CD4-positive, alpha-beta T cell treated with Interleukin-17A for 1 hour (primary cell): ENCODE results near the gene MST1R.
"Not testable (repeated sequence)": the region's sequence is repeated elsewhere in the genome, so short reads cannot be mapped to it uniquely, and the experiment has no call there.

Source experiments
- DNase-seq: peaks from one replicate; pipeline ENCODE4 v3.0.0-alpha.2; 2020

Gene MST1R

DNA sequence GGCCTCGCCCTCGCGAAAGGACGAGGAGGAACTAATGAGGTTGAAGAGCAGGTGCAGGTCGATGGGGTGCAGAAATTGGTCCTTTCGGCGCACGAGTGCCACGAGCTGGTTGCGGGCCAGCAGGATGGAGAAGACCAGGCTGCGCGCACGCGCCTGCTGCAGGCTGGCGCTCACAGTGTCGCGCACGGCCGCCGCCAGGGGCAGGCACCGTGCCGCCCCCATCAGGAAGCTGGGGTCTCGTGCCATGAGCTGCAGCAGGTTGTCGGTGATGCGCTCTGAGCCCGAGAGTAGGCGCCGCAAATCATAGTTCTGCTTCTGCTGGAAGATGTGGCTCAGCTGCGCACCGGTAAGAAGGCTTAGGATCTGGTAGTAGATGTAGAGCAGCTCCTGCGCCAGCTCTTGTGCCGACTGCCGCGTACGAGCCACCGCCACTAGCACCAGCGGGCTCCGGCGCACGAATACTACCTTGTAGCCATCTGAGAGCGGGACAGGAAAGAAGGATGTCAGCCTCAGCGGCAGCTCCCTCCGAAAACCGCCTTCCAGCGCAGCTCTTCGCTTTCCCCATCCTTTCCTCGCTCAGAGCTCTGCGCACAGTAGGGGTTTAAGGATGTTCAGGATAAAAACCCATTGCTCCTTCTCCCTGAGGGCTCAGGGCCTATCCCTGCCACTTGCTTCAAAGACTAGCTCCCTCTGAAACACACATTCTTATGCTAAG lies 6.9 kb upstream of the MST1R start:
- no peak for DNase-seq

DNA sequence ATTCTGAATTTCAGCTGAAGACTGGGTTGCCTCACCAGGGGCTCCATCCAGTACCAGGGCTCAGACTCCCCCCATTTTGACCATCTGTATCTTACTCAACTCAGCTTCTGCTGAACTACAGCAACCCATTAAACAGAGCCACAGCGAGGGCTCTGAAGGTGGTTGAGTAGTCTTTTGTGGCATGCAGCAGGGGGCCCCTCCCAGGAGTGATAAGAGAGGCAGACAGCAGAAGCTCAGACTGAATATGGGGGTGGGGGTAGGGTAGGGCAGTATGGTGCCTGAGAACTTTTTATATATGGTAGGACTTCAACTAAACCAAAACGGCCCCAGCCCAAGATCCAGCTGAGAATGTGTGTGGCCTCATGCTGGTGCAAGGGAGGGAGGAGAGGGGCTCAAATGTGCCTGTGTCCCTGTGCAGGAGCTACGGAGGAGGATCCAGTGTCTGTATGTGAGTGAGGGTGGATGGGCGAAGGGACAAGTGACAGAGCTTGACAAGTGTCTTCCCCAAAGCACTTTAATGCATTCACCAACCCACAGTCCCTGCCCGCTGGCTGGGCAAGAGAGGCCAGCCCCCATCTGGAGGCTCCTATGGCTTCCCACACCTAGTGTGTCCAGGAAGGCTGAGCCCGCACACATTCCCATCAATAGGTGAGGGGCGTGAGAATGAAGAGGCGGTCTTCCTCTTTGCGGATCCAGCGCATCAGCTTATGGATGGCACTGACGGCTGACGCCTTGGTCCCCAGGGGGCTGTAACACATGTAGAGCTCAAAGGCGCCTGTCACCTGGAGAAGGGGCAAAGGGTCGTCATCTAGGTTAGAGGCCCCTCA lies 4.9 kb upstream of the MST1R start:
- DNase-seq = no peak

DNA sequence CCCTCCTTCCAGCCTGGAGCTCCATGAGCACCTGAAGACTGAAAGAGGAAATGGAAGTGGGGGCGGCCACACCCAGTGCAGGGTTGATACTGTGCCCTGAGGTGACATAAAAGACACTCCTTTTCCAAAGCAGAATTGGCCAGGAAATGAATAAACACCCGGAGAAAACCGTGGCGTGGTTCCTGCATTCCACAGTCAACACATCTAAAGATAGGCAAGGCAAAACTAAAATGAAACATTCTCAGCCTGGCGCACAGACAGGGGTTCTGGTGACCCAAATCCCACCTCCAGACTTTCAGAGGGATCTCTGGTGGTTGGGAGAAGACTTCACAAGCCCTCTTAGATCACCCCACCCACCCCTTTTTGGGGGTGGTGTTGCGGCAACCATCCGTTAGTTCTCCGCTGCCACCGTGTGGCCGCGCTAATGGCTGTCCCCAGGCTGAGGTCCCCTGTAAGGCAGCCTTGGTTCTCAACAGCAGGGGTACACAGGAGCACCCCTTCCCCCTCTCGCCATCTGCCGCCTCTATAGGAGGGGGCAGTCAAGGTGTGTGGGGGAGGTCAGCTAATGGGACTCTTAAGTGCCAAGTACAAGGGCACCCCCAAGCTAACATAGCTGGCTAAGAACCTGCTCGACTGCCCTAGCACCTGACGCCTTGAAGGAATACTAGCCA lies 2.5 kb upstream of the MST1R start:
- DNase-seq = peak; percentile 57

DNA sequence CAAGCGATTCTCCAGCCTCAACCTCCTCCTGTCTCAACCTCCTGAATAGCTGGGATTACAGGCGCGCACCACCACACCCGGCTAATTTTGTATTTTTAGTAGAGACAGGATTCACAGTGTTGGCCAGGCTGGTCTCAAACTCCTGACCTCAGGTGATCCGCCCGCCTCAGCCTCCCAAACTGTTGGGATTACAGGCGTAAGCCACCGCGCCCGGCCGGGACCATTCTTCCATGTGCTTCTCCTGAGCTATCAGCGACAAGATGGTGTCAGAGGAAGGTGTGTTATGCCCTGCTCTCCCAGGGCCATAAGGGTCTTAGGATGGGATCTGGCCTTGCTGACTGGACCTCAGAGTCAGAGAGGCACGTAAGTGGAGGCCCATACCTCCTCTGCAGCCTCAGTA lies 775 bp upstream of the MST1R start:
- DNase-seq = not testable (repeated sequence)

DNA sequence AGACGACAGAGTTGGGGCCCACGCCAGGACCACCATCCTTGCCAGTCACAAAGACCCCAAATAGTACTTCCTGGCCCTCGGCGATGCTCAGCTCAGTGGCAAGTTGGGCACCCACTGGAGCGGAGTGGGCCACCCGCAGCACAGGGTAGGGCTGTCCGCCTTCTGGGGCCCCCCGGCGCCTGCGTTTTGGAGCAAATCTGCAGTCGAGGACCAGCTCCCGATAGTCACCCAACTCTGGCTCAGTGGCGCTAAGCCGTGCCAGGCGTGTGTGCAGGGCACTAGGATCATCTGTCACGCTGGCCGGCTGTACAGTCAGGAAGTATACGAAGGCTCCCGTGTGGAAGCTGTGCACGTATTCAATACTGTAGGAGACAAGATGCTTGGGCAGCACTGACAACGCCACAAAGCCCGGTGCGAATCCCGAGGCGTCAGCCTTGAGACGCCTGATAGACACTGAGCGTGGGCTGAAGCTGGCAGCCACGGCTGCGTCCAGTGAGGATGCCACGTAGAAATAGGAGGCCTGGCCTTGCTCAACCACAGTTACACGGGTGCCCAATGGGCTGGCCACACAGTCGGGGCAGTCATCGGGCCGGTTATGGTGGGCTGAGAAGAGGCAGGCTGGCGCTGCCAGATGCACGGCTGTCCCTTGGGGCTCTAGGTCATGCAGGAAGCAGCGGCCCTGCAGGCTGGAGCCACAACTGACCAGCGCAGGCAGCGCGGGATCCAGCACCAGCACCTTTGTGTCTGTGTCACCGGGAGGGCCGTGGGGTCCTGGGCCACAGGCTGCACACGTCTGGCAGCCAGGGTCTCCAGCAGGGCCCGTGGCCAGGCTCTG lies 945 bp downstream of the MST1R start:
- DNase-seq = no peak

DNA sequence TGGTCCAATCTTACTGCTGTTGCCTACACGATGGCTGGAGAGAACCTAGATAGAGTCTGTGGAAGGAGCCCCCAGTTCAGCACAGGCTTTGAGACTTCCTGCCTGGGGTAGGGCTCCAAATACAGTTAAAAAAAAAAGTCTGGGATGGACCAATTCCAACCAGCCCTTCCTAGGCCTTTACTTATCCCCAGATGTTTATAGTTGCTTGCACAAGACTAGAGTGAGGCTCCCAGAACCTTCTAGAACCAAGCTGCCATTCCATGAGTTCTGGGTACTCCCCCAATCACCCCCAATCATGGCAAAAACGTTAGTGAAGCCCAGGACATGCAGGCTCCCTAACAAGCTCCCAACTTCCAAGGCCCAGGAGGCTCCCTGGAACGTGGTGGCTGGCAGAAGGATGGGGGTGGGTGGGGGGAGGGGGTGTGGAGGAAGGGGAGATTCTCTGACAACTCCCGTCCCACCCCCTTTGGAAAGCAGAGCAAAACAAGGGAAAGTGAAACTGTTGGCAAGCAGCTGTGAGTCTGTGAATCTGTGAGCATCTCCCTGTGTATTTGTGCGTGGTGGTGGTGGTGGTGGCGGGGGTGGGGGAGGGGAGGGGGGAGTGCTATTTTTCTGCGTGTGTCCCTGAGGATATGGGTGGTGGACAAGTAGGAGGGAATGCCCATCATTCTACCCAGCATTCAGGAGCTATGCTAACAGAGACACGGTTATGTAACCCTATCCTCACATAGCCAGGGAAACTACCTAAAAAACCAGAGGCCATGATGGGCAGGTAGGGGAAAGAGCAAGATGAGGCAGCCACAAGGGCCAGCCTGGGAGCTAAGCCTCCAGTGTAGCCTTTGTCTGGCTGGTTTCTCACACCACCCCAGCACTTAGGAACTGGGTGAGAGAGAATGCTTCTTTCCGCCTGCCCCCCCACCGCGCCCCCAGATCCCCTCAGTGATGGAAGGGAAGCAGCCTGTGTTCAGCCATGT lies 2.0 kb downstream of the MST1R start:
- DNase-seq = no peak

DNA sequence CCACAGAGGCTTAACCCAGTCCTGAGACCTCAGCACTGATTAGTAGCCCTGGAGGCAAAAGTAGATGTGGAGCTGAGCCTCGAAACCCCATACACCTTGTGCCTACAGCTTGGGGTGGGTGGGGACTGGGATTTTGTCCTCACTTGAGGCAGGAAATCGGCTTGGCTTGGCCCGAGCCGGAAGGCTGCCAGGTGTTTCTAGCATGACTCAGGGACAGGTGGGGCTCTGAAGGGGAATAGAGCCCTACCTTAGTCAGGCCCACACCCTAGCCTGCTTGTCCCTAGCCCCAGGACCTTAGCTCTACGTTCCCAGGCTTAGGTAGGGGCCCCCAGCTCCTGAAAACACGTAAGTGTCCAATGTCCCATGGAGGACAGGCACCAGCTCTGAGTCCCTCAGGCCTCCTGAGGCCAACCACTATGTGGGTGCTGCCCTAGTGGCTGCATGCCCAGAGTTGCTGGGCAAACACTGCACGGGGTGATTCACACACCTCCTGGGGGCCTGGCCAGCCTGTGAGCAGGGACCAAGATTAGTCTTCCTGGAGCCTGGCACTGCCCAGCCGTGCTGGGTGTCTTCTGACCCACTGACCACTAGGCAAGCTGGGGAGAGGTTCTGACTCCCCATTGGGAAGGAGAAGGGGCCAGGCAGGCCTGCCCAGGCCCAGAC lies 3.1 kb downstream of the MST1R start:
- no peak for DNase-seq

DNA sequence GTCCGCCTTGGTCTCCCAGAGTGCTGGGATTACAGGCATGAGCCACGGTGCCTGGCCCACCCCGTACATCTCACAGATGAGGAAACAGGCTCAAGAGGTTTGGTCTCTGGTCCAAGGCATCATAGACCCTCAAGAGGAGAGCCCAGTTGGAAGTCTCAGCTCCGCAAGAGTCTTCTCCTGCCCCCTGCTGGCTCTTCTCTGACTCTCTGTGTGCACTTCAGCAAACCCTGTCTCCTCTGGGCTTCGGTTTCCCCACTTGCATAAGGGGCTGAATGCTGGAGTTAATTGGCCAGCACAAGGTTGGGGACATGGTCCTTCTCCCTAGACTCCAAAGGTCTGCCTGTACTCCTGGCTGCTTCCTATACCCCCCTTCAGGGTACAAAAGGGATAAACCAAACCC lies 3.9 kb downstream of the MST1R start:
- no peak for DNase-seq

DNA sequence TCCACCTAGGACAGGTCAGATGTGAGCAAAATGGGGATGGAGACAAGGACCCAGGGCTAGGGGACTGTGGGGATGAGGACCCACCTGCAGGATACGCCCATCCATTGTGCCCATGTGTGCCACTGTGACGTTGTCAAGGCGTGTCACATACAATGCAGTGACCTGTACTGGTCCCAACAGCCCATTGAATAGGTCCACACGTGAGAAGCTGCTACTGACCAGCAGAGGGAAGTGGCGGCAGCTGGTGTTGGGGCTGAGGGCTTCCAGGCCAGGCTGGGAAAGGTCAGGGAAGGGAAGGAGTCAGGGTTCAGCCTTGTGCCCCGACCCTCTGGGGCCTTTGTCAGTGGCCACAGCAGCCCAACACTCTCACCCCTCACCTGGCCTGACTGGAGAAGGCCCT lies 4.7 kb downstream of the MST1R start:
- no peak for DNase-seq

DNA sequence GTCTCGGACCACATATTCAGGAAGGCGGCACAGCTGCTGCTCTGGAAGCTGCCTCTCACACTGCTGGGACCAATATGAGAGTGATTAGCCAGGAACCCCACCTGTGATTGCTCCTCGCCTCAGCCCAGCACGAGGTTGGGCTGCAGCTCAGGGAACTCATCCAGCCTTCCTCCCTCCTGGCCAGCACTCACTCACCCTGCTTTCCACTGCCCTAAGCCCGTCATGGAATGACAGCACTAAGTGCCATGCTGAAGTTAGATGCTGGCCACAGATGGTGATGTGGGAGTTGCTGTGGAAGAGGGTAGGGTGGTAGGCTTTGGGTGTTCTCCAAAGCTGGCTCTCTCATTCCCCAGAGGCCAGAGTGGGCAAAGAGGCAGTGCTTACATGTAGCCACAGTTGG lies 7.3 kb downstream of the MST1R start:
- no peak for DNase-seq

DNA sequence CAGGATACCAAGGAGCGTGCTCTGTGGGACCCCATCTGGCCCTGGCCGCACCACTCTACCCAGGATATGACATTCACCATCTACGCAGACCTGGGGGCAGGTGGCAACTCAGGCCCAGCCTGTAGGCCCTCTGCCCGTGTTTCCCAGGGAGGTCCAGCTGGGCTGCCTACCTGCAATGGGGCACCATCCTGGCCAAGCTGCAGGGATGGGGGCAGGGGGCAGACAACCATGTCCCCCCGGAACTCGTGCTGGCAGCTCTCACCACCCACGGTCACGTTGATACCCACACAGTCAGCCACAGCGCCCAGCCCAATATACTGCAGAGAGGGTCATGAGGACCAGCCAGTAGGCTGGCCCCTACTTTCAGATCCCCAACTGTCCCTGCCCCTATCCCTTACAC lies 7.9 kb downstream of the MST1R start:
- no peak for DNase-seq

DNA sequence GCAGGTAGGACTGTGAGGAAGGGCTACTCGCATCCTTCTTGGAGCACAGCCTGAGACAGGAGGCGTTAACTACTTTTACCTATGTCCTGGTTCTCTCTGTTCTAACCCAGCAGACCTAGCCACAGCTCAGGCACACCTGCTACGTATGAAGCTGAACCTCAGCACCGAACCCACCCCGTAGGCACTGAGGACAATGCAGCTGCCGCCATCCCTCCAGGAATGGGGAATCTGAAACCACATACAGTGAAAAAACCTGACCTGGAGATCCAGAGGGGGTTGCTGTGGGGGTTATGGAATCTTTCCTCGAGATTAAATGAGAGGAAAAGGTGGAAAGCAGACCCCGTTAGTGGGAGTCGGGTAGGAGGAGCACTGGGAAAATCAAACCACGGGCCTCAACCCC lies 14.4 kb downstream of the MST1R start:
- DNase-seq = no peak

DNA sequence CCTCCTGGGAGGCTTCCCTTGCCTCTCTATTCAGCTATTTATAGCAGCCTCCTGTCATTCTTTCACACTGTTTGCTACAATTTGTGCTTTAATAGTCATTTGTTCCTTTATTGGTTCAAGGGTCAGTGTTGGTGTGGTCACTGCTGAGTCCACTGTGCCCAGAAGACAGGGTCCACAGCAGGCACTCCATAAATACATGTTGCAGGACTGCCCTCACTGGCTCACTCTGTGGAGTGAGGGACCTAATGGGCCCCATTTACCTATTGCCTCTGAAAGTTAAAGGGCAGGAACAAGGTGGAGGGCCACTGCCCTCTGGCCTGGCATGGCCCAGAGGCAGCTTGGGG lies 16.8 kb downstream of the MST1R start:
- no peak for DNase-seq

DNA sequence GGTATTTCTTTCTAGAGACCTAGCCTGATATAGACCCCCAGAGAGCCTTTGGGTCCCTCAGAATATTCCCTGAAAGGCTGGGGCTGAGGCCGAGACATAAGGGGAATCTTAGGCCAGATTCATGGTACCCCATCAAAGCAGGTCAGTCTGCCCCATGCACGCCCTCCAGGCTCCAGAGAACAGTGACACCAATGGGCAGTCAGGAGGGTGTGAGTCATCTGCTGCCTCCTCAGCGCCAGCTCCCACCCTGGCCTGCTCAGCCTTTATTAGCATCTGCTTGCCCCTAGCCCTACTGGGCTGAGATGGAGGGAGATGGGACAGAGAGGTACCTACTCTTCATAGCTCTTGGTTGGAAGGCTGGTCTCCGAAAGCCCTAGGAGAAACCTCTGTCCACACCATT lies 19.7 kb downstream of the MST1R start:
- no peak for DNase-seq

DNA sequence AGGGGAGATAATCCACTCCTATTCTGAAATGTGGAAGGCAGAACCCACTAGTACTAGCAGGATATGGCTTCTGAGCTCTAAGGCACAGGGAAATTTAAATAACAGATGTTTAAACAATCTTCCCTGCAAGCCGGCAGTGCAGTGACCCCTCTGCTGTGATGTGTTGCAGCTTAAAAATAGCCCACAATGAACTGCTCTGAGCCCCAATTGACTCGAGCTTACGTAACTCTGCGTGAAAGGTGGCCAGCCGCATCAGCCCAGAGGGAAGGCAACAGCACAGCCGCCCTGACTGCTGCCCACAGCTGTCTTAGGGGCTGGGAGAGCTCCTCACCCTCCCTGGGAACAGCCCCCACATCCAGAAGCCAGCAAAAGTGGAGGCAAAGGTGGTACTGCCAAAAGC lies 21.5 kb downstream of the MST1R start:
- DNase-seq = no peak

DNA sequence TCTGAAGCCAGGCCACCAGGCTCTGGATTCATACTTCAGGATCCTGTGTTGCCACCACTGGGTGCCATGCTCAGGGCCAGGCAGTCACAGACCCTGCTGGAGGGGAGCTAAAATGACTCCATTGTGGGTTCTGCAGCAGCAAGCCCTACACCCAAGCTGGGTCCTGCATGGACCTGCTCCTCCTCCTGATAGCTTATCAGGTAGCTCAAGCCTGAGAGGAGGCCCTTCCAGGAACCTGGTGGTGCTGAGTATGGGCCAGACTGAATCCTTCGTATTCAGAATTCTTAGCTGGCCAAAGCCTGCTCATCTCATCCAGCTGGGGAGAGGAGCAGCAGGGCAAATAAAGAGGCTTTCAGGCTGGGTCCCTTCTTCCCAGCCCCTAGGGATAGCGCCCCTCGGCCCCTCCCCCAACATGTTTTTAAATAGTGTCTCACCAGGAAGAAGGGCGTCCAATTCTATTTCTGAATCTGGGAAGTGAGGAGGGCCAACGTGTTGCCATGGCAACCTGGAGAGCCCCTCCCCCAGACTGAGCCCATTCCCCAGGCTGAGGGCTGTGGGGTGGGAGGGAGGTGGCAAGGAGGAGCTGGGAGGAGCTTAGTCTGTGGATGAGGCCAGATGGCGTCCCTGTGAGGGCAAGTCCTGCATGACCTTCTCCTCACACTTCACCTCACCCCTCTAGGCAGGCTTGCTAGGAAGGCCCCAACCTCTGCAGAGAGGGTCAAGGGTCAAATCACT lies 22.9 kb downstream of the MST1R start:
- DNase-seq = no peak

DNA sequence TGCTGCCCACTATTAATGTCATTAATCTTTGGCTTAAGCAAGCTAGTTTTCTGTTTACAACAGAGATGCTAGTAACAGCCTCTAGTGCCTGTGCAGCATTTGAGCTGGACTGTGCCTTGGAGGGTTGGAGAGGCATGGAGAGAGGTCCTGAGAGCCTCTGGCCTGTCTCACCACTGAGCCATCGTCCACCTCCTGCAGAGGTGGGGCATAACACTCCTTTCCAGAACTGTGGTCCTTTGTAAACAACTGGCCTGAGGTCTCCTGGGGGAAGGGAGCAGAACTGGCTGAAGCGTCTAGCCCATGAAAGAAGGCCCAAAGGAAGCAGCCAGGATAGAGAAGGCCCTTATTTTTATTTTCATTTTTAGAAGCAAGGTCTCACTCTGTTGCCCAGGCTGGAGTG lies 24.0 kb downstream of the MST1R start:
- no peak for DNase-seq

DNA sequence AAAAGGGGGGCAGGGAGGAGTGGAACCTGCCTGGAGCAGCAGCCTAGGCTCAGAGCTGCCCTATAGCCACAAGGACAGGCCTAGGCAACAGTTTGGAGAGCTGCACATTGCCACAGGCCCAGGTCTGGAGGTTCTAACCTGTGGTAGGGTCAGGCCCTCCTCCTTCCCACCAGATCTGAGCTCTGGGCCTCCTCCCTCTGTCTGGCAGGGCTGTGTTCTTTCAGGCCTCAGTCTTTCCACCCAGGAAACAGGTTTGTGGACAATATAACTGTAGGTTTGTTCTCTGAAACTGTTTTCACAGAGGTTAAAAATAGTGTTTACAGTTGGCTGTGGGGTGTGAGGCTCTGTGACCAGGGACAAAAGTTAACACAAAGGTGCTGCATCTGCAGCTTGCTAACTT lies 25.0 kb downstream of the MST1R start:
- no peak for DNase-seq

DNA sequence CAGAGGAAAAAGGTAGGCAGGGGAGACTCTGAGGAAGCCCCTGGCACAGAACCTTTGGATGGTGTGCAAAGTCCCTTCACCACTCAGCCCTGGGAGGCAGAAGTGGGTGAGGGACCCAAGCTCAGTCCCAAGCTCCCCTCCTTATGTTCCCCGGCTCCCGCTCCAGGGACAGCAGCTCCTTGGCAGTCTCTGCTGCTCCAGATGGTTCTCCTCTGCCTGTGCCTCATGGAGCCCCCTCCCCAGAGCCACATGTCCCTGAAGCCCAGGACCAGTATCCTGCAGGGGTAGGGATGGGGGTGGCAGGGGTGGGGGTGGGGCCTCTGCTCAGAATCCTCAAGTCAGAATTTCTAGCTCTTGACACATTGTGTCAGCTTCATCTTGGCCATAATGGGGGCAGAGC lies 26.0 kb downstream of the MST1R start:
- no peak for DNase-seq

DNA sequence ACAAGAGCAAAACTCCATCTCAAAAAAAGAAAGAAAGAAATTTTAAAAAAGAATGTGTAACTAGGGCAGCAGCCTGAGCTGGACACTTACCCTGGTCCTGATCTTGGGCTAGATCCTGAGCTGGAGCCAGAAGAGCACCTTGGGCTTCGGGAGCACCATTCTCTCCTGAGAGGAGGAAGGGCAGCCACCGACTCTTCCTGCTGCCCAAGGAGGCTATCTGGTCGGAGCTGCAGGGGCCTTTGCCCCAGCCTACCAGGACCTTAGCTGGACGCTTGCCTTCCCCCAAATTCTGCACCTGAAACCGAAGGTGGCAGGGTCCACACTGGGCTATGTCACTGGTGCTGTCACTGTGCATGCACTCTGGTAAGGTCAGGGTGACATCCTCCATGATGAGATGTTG lies 27.1 kb downstream of the MST1R start:
- no peak for DNase-seq

DNA sequence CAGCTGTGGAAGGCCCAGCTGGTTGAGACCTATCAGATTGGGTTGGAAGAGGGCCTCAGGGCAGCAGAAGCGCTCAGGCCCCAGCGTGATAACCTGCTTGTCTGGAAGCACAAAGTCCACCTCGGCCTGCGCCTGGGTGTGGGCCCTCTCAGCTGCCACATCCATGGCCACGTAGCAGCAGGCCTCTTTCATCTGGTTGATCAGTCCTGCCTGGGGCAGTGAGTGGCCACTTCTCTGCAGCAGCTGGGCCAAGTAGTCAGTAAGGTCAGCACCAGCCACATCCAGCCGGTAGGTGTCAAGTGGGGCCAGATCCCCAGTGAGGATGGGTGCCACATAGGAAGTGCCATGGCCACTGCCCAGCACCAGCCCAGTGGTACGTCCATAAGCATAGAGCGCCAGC lies 30.1 kb downstream of the MST1R start:
- no peak for DNase-seq
